Activated CD4-positive, alpha-beta T cell treated with anti-CD3 and anti-CD28 coated beads, Interleukin-2, amount 10 ng/mL, durations not matched to agents 7 days and 5 days (primary cell): ENCODE measurements around the gene PMM1. TPM values are rescaled to one million over a fixed set of nuclear protein-coding genes. Genes with fewer than 3 reads are reported as not detected.

Experiments used
- CTCF ChIA-PET: fragments of 350-600 bp; sonication (Branson Sonifier 250); formaldehyde crosslinking; loops from one replicate; lab custom pipeline; 2021; ENCODE audit warnings: antibody characterized with exemption; lab: Charles Lee
- POLR2A ChIA-PET: fragments of 350-600 bp; sonication (Branson Sonifier 250); formaldehyde crosslinking; loops from one replicate; lab custom pipeline; 2021; ENCODE audit warnings: antibody characterized with exemption; lab: Charles Lee
- DNase-seq: peaks from one replicate; pipeline ENCODE4 v3.0.0-alpha.2; 2020
- H3K27ac Mint-ChIP-seq: one replicate; pipeline ENCODE4 v1.8.0; 2021; ENCODE audit warnings: mild to moderate bottlenecking, moderate library complexity, mixed read lengths
- H3K27me3 Mint-ChIP-seq: one replicate; pipeline ENCODE4 v1.8.0; 2021; ENCODE audit warnings: mixed read lengths
- H3K36me3 Mint-ChIP-seq: one replicate; pipeline ENCODE4 v1.8.0; 2021; ENCODE audit warnings: low read depth, mixed read lengths
- H3K4me1 Mint-ChIP-seq: one replicate; pipeline ENCODE4 v1.8.0; 2021; ENCODE audit warnings: mixed read lengths
- H3K4me3 Mint-ChIP-seq: one replicate; pipeline ENCODE4 v1.8.0; 2021; ENCODE audit warnings: mild to moderate bottlenecking, moderate library complexity, mixed read lengths
- H3K9me3 Mint-ChIP-seq: one replicate; pipeline ENCODE4 v1.8.0; 2021; ENCODE audit warnings: mixed read lengths
- total RNA-seq, 2 experiments: library from RNA; stranded (reverse); gene quantifications; one replicate each; pipeline ENCODE4 v1.2.3, GENCODE V29; 2021

Gene PMM1
- total RNA-seq, 2 experiments from 2014 or later = 33.7 to 39.7 TPM

DNA sequence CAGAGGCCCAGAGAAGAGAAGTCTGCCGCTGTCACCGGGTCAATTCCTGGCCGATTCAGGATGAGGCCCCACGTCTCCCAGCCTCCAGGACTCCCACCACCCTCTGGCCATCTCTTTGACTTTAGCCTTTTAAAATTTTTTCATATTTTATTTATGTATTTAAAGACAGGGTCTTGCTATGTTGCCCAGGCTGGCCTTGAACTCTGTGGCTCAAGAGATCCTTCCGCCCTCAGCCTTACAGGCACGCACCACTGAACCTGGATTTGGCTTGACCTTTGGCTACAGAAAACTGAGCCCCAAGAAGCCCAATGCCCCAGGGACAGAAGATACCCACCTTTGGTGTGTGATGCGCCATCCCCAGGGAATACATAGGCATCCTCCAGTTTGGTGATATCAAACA, 49.3 kb downstream of the PMM1 start:
- CTCF ChIA-PET = interaction anchor here (1.5 kb wide), 2 partner anchors 15 to 57 kb away, joined by 3 to 4 read pairs; no protein-coding TSS in a partner anchor

GRCh38 chr22:41540006-41540315, 49.7 kb downstream of the PMM1 start:
- ChIA-PET POLR2A (no interaction called here), CTCF (interaction anchor here (1.5 kb wide), 2 partner anchors 15 to 57 kb away, joined by 3 to 4 read pairs; no protein-coding TSS in a partner anchor)
- H3K36me3 Mint-ChIP-seq = peaks cover 3% of the 10 kb centered on the region
- peaks cover 34% of the 10 kb centered on the region for H3K4me1 Mint-ChIP-seq
- H3K27ac Mint-ChIP-seq = no peak overlapping the region
- H3K4me3 Mint-ChIP-seq = no peak overlapping the region
- no peaks in the 10 kb centered on the region for H3K27me3 Mint-ChIP-seq
- H3K9me3 Mint-ChIP-seq = no peaks in the 10 kb centered on the region
- no peak for DNase-seq

More for the DNA sequence above, 49.3 kb downstream of the PMM1 start:
- Mint-ChIP-seq H3K27ac (no peak overlapping the region), H3K9me3 (no peaks in the 10 kb centered on the region), H3K4me3 (no peak overlapping the region), H3K4me1 (peaks cover 38% of the 10 kb centered on the region), H3K27me3 (no peaks in the 10 kb centered on the region), H3K36me3 (no peaks in the 10 kb centered on the region)
- POLR2A ChIA-PET = no interaction called here
- no peak for DNase-seq

DNA sequence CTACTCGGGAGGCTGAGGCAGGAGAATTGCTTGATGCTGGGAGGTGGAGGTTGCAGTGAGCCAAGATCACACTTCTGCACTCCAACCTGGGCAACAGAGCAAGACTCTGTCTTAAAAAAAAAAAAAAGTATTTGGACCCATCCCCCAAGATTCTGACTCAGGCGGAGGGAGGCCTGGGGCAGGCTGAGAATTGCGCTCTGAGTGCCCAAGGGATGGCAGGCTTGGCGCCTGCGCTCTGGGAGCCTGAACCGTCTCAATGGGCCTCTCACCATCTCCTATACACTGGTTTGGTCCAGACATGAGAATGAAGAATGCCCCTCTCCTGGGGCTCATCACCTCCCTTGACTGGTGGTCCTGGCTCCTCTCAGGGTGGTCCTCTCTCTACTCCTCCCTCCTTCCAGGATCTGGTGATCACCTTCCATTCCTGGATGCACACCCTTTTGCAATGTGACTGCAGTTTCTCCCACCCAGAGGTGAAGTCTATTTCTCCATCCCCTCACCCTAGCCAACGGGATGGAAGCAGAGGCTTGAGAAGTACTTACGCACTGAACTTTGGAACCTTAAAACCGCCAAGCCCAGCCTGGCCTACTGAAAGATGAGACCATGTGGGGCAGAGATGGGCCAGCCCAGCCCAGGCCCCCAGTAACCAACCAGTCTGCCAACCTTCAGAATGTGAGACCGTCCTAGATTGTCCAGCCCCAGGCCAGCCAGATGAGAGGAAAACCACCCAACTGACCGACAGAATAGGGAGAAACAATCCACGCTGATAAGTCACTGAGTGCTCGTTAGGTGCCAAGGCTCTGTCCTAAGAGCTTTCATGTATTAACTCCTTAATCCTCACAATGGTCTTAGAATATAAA, 50.3 kb downstream of the PMM1 start:
- Mint-ChIP-seq H3K4me1 (peaks cover 29% of the 10 kb centered on the region), H3K9me3 (no peaks in the 10 kb centered on the region), H3K4me3 (no peak overlapping the region), H3K27ac (no peak overlapping the region), H3K27me3 (no peaks in the 10 kb centered on the region), H3K36me3 (peaks cover 3% of the 10 kb centered on the region)
- ChIA-PET CTCF (interaction anchor here (0.5 to 1.5 kb wide), 4 partner anchors 16 to 136 kb away, joined by 3 to 4 read pairs (median 3); no protein-coding TSS in a partner anchor), POLR2A (no interaction called here)
- no peak for DNase-seq

DNA sequence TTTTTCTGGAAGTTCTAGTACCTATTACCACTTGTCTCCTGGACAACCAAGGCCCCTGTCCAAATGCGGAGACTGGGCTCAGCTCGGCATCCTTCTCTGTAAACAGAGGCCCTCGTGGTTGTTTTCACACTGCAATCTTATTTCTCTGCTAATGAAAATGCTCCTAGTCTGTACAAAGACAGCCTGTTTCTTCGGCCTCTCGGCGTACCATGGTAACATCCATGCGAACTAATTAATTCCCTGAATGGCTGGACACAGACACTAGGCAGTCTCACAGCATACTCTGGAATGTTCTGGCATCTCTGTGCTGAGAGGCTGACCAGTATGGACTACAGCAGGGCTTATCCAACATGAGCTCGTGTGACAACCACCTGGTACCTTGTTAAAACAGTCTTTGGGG, 51.1 kb downstream of the PMM1 start:
- ChIA-PET POLR2A (no interaction called here), CTCF (interaction anchor here (0.5 to 0.9 kb wide), 3 partner anchors 38 to 135 kb away, joined by 3 to 5 read pairs (median 3); partner anchors contain the start of genes ACO2 and PHF5A)
- no peak overlapping the region for H3K4me3 Mint-ChIP-seq
- no peaks in the 10 kb centered on the region for H3K27me3 Mint-ChIP-seq
- no peak for DNase-seq
- no peak overlapping the region for H3K27ac Mint-ChIP-seq
- peaks cover 3% of the 10 kb centered on the region for H3K36me3 Mint-ChIP-seq
- H3K9me3 Mint-ChIP-seq = no peaks in the 10 kb centered on the region
- peaks cover 26% of the 10 kb centered on the region for H3K4me1 Mint-ChIP-seq

DNA sequence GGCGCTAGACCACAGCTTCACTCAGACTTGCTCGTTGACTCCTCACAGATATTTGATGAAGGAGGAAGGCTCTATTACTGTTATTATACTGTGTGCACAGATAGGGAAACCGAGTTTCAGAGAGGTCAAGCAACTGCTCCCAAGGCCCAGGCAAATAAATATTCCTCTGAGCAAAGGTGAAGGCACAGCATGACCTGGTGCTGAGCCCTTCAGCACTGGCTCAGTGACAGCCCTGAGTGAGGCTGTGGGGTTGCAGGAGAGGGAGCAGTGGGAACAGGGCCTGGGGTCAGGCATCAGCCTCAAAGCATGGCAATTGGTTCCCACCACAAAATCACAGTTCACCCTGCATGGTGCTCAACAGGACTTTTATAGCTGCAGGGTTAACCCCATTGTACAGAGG, 52.4 kb downstream of the PMM1 start:
- no peaks in the 10 kb centered on the region for H3K27me3 Mint-ChIP-seq
- peaks cover 14% of the 10 kb centered on the region for H3K4me1 Mint-ChIP-seq
- H3K36me3 Mint-ChIP-seq = peaks cover 7% of the 10 kb centered on the region
- ChIA-PET POLR2A (interaction anchor here (0.6 kb wide), 1 partner anchor 19 kb away, joined by 5 read pairs; no protein-coding TSS in a partner anchor), CTCF (interaction anchor here (0.6 to 0.7 kb wide), 3 partner anchors 15 to 819 kb away, joined by 3 to 4 read pairs (median 3); no protein-coding TSS in a partner anchor)
- H3K9me3 Mint-ChIP-seq = no peaks in the 10 kb centered on the region
- no peak overlapping the region for H3K27ac Mint-ChIP-seq
- DNase-seq = no peak
- no peak overlapping the region for H3K4me3 Mint-ChIP-seq

GRCh38 chr22:41535244-41535643, 54.4 kb downstream of the PMM1 start:
- Mint-ChIP-seq H3K36me3 (peaks cover 10% of the 10 kb centered on the region), H3K27ac (no peak overlapping the region), H3K4me1 (peaks cover 3% of the 10 kb centered on the region), H3K9me3 (no peaks in the 10 kb centered on the region), H3K4me3 (no peak overlapping the region), H3K27me3 (no peaks in the 10 kb centered on the region)
- no peak for DNase-seq
- CTCF ChIA-PET = interaction anchor here (1.0 to 1.3 kb wide), 2 partner anchors 8 to 131 kb away, joined by 4 read pairs; no protein-coding TSS in a partner anchor
- POLR2A ChIA-PET = interaction anchor here (0.6 kb wide), 1 partner anchor 15 kb away, joined by 3 read pairs; no protein-coding TSS in a partner anchor

GRCh38 chr22:41534219-41534618, 55.4 kb downstream of the PMM1 start:
- no peaks in the 10 kb centered on the region for H3K27me3 Mint-ChIP-seq
- H3K4me3 Mint-ChIP-seq = no peak overlapping the region
- POLR2A ChIA-PET = no interaction called here
- no peak for DNase-seq
- no peaks in the 10 kb centered on the region for H3K4me1 Mint-ChIP-seq
- H3K36me3 Mint-ChIP-seq = peaks cover 10% of the 10 kb centered on the region
- H3K27ac Mint-ChIP-seq = no peak overlapping the region
- H3K9me3 Mint-ChIP-seq = no peaks in the 10 kb centered on the region
- CTCF ChIA-PET = no interaction called here

DNA sequence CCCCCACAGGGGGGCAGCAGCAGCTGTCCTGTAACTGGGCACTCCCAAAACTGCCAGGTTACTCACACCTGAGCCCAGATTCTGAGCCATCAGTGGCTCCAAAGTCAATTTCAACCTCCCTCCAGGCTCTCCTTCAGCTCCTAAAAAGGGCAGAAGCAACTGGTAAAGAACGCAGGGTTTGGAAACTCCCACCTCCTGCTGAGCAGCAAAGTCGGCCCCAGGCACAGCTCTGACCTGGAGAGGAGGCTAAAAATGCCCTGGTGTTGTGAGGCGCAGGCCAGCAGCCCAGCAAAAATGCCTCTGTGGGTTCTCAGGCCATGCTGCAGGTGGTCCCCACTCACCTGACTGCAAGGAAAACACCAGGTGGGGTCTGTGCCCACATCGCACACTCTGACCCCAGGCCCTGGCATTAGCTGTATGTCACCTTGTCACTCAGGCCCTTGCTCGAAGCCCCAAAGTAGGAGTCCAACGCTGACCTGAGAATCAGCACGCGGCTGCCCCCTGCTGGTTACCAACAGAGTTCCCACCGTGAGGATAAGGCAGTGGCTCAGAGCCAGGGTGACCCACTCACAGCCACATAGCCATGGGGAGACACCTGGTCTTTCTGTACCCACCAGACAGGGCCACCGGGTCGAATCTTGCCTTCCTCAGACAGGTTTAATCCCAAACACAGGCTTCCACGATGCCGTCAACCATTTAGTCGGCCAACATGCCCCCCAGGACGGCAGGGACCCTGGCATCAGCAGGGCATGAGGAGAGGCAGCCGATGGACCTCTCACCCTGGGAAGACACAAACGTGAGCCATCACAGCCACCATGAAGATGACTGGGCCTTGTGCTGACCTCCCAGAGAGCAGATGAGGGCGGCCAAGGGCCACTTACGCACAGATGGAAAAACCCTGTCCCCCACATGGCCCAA, 56.5 kb downstream of the PMM1 start:
- H3K4me3 Mint-ChIP-seq = no peak overlapping the region
- peak; percentile 76 for DNase-seq
- H3K4me1 Mint-ChIP-seq = no peaks in the 10 kb centered on the region
- peak overlapping the region; percentile 79 for H3K27ac Mint-ChIP-seq
- H3K36me3 Mint-ChIP-seq = peaks cover 15% of the 10 kb centered on the region
- H3K9me3 Mint-ChIP-seq = no peaks in the 10 kb centered on the region
- CTCF ChIA-PET = interaction anchor here (0.7 to 1.2 kb wide), 4 partner anchors 9 to 129 kb away, joined by 3 to 6 read pairs (median 4); no protein-coding TSS in a partner anchor
- H3K27me3 Mint-ChIP-seq = no peaks in the 10 kb centered on the region
- POLR2A ChIA-PET = no interaction called here

DNA sequence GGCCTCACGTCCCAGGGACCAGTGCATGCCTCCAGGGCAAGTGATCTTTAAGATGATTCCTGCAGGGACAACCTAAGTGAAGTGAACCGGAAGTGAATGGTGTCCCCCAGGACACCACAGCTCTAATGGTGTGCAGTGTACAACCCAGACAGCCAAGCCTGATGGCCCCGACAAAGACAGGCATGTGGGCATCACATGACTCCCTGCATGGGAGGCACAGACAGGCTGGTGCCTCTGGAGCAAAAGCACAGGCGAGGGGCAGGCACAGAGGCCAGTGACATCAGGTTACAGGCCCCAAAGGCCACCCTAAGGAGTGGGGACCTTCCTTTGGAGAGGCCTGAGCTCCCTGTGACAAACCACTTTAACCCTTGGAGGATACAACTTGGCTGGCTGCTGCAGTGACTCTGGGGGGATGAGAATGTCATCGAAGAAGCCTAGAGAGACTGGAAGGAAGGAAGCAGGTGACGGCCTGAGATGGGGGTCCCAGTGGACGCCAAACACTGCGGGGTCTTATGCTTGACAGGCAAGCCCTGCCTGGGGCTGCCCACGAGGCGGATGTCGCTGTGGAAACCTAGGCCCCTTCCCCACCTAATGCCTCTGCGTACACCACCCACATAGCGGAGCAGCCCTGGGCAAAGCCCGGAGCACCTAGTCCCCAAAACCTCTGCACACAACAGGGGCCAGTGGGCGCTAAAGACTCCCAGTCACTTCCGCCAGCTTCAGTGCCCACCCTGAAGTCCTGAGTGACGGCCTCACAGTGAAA, 57.7 kb downstream of the PMM1 start:
- no peaks in the 10 kb centered on the region for H3K9me3 Mint-ChIP-seq
- DNase-seq = no peak
- H3K36me3 Mint-ChIP-seq = peaks cover 19% of the 10 kb centered on the region
- no peaks in the 10 kb centered on the region for H3K27me3 Mint-ChIP-seq
- no peaks in the 10 kb centered on the region for H3K4me1 Mint-ChIP-seq
- CTCF ChIA-PET = interaction anchor here (1.0 kb wide), 1 partner anchor 15 kb away, joined by 3 read pairs; no protein-coding TSS in a partner anchor
- no peak overlapping the region for H3K27ac Mint-ChIP-seq
- POLR2A ChIA-PET = interaction anchor here (0.6 kb wide), 1 partner anchor 138 kb away, joined by 3 read pairs; no protein-coding TSS in a partner anchor
- no peak overlapping the region for H3K4me3 Mint-ChIP-seq

DNA sequence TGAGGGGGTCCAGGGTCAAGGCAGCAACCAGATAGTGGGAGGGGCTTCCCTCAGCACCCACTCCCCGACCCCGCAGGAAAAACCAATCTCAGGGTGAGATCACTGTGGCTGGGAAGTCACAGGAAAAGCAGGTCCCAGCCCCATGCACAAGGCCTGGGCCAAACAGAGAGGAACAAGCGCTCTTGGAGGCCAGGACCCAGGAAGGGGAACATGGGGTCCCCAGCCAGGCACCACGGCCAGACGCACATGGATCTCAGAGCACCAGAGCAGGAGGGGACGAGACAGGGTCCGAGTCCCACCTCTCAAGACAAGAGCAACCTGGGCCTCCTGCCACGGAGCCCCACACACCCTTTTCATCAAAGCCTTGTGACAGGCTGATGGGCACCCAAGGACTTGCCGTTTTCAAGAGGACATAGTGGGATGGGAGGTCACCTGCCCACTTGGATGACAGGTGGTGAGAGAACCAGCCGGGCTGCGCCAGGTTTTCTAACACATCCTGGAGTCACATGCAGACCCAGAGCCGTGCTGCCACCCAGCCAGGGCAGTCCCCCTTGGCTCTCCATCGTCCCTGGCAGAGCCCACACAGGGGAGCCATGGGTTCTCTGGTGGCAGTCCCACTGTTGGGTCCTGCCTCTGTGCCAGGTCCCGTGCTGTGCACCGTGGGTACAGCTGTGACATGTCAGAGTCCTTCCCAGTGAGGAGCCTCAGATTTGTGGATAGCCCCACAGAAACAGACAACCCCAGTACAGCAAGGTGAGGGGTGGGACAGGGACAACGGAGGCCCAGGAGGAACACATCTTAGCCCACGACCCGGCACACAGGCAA, 58.5 kb downstream of the PMM1 start:
- CTCF ChIA-PET = interaction anchor here (1.0 to 1.2 kb wide), 2 partner anchors 16 to 127 kb away, joined by 3 to 5 read pairs; no protein-coding TSS in a partner anchor
- H3K4me3 Mint-ChIP-seq = no peak overlapping the region
- no peak for DNase-seq
- no peaks in the 10 kb centered on the region for H3K4me1 Mint-ChIP-seq
- no peak overlapping the region for H3K27ac Mint-ChIP-seq
- H3K9me3 Mint-ChIP-seq = no peaks in the 10 kb centered on the region
- H3K27me3 Mint-ChIP-seq = no peaks in the 10 kb centered on the region
- POLR2A ChIA-PET = interaction anchor here (0.6 kb wide), 1 partner anchor 137 kb away, joined by 3 read pairs; no protein-coding TSS in a partner anchor
- peaks cover 23% of the 10 kb centered on the region for H3K36me3 Mint-ChIP-seq

- no peak for DNase-seq
- no peaks in the 10 kb centered on the region for H3K27me3 Mint-ChIP-seq
- H3K27ac Mint-ChIP-seq = peak overlapping the region; percentile 6
- ChIA-PET CTCF (no interaction called here), POLR2A (no interaction called here)
- no peaks in the 10 kb centered on the region for H3K9me3 Mint-ChIP-seq
- no peak overlapping the region for H3K4me3 Mint-ChIP-seq
- peaks cover 12% of the 10 kb centered on the region for H3K4me1 Mint-ChIP-seq
- peaks cover 26% of the 10 kb centered on the region for H3K36me3 Mint-ChIP-seq
Observed at GRCh38 chr22:41528938-41529561, 60.6 kb downstream of the PMM1 start.
